Epithelial cell of esophagus (primary cell): ENCODE data around the gene AKAP6.

Experiments used
- DNase-seq: peaks from one replicate; pipeline ENCODE4 v3.0.0; 2010; ENCODE audit warnings: low read depth
- H3K4me3 ChIP-seq: 2 replicates; pipeline ENCODE4 v1.5.1; 2011; ENCODE audit warnings: mild to moderate bottlenecking, low read length, control low read depth
- TF ChIP-seq, protein P1 (sequence below): IDR thresholded peaks from 2 replicates; pipeline ENCODE4 v1.5.1; 2011; ENCODE audit warnings: low read depth, mild to moderate bottlenecking, low read length, control low read depth, inconsistent platforms; ENCODE audit not compliant: insufficient read depth; ENCODE audit errors: missing control alignments

Gene AKAP6

DNA sequence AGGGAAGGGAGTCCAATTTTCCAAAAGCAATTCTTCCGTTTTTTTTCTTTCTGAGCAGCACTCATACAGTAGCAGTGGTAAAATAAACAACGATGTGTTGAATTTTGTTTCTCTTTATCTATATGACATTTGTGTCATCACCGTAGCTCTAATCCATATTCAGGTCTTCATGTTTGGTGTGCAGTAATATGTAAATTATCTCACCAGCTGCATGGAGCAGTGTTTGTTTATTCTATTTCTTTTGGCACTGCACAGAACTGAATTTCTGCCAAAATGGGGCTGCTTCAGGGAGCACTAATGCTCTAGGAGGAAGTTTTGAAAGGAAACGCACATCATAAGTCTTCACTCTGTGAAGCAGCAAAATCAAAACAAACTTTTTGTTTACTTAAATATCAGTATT is 479.5 kb downstream of the AKAP6 start:
- DNase-seq = no peak
- no peak overlapping the region for H3K4me3 ChIP-seq
- TF ChIP-seq, protein P1, sequence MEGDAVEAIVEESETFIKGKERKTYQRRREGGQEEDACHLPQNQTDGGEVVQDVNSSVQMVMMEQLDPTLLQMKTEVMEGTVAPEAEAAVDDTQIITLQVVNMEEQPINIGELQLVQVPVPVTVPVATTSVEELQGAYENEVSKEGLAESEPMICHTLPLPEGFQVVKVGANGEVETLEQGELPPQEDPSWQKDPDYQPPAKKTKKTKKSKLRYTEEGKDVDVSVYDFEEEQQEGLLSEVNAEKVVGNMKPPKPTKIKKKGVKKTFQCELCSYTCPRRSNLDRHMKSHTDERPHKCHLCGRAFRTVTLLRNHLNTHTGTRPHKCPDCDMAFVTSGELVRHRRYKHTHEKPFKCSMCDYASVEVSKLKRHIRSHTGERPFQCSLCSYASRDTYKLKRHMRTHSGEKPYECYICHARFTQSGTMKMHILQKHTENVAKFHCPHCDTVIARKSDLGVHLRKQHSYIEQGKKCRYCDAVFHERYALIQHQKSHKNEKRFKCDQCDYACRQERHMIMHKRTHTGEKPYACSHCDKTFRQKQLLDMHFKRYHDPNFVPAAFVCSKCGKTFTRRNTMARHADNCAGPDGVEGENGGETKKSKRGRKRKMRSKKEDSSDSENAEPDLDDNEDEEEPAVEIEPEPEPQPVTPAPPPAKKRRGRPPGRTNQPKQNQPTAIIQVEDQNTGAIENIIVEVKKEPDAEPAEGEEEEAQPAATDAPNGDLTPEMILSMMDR = no peak

DNA sequence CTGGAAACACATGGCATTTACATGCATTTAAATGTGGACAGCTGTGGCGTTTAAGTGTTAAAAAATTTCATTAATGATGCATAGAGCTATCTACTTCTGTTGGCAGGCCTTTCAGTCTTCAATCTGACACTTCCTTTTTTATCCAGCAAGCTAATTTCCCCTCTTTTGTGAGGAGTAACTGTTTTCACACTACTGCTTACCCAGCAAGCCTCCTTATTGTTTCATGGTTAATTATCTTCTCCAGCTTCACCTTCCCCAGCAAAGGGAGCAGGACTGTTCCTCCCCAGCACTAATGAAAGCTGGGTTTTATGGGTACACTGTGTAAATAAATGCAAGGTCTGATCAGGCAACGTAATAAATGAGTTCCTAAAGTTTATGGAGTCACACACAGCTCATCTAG is 480.2 kb downstream of the AKAP6 start:
- H3K4me3 ChIP-seq = no peak overlapping the region
- DNase-seq = no peak
- TF ChIP-seq, protein P1 = no peak

DNA sequence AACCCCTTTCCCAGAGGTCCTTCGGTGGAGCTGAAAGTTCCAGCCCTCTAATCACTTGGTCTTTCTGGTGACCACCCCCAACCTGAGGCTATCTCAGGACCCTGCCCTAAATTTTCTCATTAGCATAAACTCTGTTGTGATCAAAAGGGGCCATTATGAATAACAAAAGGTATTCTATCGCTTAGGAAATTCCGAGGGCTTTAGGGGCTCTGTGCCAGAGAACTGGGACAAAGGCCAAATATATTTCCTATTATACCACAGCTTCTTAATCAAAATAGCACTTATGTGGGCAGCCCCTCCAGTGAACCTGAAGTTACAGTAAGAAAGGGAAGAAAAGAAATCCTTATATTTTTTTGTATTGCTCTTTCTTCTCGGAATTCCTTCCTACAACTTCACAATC is 484.3 kb downstream of the AKAP6 start:
- H3K4me3 ChIP-seq = no peak overlapping the region
- TF ChIP-seq, protein P1 = no peak
- no peak for DNase-seq

DNA sequence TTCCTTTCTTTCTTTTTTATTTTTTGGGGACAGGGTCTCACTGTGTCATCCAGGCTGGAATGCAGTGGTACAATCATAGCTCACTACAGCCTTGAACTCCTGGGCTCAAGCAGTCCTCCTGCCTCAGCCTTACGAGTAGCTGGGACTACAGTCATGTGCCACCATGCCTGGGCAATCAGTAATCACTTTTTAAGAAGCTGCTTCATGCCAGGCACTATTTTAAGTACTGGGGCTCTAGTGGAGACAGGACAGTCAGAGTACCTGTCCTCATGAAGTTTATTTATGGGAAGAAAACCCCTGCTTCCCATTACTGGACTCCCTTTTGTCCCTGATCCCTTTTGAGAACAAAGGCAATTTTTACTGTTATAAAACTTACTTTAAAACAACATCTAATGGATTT is 485.6 kb downstream of the AKAP6 start:
- no peak overlapping the region for H3K4me3 ChIP-seq
- TF ChIP-seq, protein P1 = no peak
- no peak for DNase-seq

DNA sequence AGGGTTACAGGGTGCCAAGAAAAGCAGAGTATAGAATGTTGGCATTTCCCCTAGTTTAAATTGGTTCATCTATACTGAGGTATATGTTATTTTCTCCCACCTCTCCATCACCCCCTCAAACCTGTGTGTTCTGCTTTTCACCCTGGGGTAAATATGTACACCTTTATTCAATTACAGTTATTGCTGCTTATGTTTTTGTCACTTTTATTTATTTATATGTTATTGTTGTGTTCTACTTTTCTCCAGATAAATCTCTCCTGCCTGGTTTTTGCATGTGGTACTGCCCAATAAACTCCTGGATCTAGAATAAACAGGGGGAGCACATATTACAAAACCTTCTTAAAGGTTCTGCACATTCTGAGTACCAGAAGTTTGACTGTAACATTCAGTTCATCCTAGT is 487.5 kb downstream of the AKAP6 start:
- H3K4me3 ChIP-seq = no peak overlapping the region
- DNase-seq = no peak
- TF ChIP-seq, protein P1 = no peak

DNA sequence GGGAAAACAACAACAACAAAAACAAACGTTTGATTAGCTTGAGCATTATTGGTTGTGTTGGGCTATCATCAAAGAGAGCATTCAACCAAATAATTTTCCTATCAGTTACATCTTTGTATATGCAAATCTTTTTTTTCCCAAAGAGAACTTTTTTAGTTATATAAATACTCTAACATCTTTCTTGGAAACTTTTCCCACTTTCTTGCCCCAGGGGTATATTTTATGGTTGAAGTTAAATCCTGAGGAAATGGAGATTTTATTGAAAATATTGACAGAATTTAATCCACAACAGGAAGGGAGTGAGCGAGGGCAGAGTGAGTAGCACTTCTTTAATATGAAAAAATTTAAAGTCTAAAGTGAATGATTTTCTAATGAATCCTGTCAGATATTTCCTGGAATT is 488.7 kb downstream of the AKAP6 start:
- TF ChIP-seq, protein P1 = no peak
- no peak for DNase-seq
- no peak overlapping the region for H3K4me3 ChIP-seq

DNA sequence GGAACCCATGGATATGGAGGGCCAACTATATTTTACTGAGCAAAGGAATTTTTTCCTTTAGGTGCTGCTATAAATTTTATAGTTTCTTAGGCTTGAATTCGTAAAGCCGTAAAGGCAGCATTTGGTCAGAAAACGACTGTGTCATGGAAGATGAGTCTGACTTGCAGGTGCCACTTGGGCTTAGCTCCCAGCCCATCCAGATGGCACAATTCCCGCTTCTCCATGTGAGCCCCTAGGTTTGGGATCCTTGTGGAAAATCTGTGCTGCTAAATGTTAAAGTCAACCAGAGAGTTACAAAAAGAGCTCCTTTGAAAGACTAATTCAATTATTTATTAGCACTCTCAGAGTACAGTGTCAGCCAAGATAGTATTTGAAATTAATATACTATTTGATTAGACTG is 489.5 kb downstream of the AKAP6 start:
- TF ChIP-seq, protein P1 = no peak
- no peak for DNase-seq
- no peak overlapping the region for H3K4me3 ChIP-seq
